ENCODE data around the gene SLC5A11. TPM values are rescaled to one million over a fixed set of nuclear protein-coding genes. Genes with fewer than 3 reads are reported as not detected.

The SLC5A11 gene
- total RNA-seq (2014; rRNA removed) (0.51 TPM in 1 of 2 replicates, not detected in the other), Bru-seq, nascent RNA (percentile 5 among the genes with signal in this experiment), BruChase-seq, experiment 1, labeled RNA remaining after a 6-hour chase (percentile 29 among the genes with signal in this experiment), BruChase-seq, experiment 2, labeled RNA remaining after a 2-hour chase (percentile 27 among the genes with signal in this experiment)
- long read RNA-seq, partial matches to known transcripts, result 0 of 1 reads
- long read RNA-seq, other reads (novel, unspliced or antisense), result 1 of 1 reads

- Histone ChIP-seq H3K27me3 (ENCODE audit: low read length) (no peaks in the 10 kb centered on the region), H3K79me2 (ENCODE audit: low read length) (no peaks in the 10 kb centered on the region), H2AFZ (ENCODE audit: low read length) (no peak within 1 kb of the TSS), H3K4me3 (ENCODE audit: low read length) (no peak within 1 kb of the TSS), H3K9ac (ENCODE audit: low read length) (no peak within 1 kb of the TSS), H3K27ac (ENCODE audit: low read length) (peak within 1 kb of the TSS; percentile 84), H3K36me3 (ENCODE audit: low read depth, low read length) (no peaks in the 10 kb centered on the region), H3K4me1 (ENCODE audit: insufficient read depth, low read length) (peaks cover 47% of the 10 kb centered on the region), H3K4me2 (ENCODE audit: low read length) (no peak within 1 kb of the TSS), H3F3A (ENCODE audit: low read length, unreplicated experiment) (no peaks in the 10 kb centered on the region), H4K20me1 (ENCODE audit: low read length) (no peaks in the 10 kb centered on the region), H3K9me3 (ENCODE audit: low read length) (no peaks in the 10 kb centered on the region), H3K9me2 (replicated peaks; ENCODE audit: low read length) (no peaks in the 10 kb centered on the region)
- CTCF ChIA-PET, result no interaction called here
- POLR2A ChIA-PET (ENCODE audit: unreplicated experiment), result no interaction called here
- no peak for ATAC-seq
- no TSS peak for BruUV-seq (replicated peaks)
- TF ChIP-seq CTCF (conservative IDR thresholded peaks at IDR 0.05; ENCODE audit: low read depth, low read length) (no peak), EZH2phosphoT487 (IDR thresholded peaks at IDR 0.05; ENCODE audit: borderline replicate concordance, low read length) (no peak), EZH2 (IDR thresholded peaks at IDR 0.05; ENCODE audit: low read length, unreplicated experiment) (no peak)
- no peak for DNase-seq
- intact Hi-C loops (cut with micrococcal nuclease), result loop anchor here (10.0 kb wide), 1 partner anchor 199 kb away; no protein-coding TSS in a partner anchor
These were observed at the start of gene SLC5A11 for GRCh38 chr16:24845726-24846547. Gene SLC5A11, plus strand, starts transcription at chr16:24845963. Its CDS starts 12,681 bp downstream, at chr16:24858644.

- H3K79me2 ChIP-seq (ENCODE audit: low read length), result no peaks in the 10 kb centered on the region
- no peak overlapping the region for H2AFZ ChIP-seq (ENCODE audit: low read length)
- BruUV-seq (replicated peaks), result no TSS peak
- no peaks in the 10 kb centered on the region for H3K9me2 ChIP-seq (replicated peaks; ENCODE audit: low read length)
- no peaks in the 10 kb centered on the region for H3K4me1 ChIP-seq (ENCODE audit: insufficient read depth, low read length)
- ATAC-seq (no peak), DNase-seq (peak; percentile 13)
- no peak for TF ChIP-seq EZH2 (IDR thresholded peaks at IDR 0.05; ENCODE audit: low read length, unreplicated experiment)
- no peak for TF ChIP-seq EZH2phosphoT487 (IDR thresholded peaks at IDR 0.05; ENCODE audit: borderline replicate concordance, low read length)
- TF ChIP-seq CTCF (conservative IDR thresholded peaks at IDR 0.05; ENCODE audit: low read depth, low read length), result peak; percentile 45
- H3K27me3 ChIP-seq (ENCODE audit: low read length), result no peaks in the 10 kb centered on the region
- H3K4me2 ChIP-seq (ENCODE audit: low read length), result no peak overlapping the region
- H3K9ac ChIP-seq (ENCODE audit: low read length), result no peak overlapping the region
- CTCF ChIA-PET, result interaction anchor here (0.5 kb wide), 1 partner anchor 39 kb away, joined by 3 read pairs; no protein-coding TSS in a partner anchor
- intact Hi-C loops (cut with micrococcal nuclease), result loop anchor here (5.0 kb wide), 1 partner anchor 218 kb away; no protein-coding TSS in a partner anchor
- POLR2A ChIA-PET (ENCODE audit: unreplicated experiment), result no interaction called here
- H3K9me3 ChIP-seq (ENCODE audit: low read length), result no peaks in the 10 kb centered on the region
- no peak overlapping the region for H3K27ac ChIP-seq (ENCODE audit: low read length)
- no peak overlapping the region for H3K4me3 ChIP-seq (ENCODE audit: low read length)
- no peaks in the 10 kb centered on the region for H3F3A ChIP-seq (ENCODE audit: low read length, unreplicated experiment)
- H3K36me3 ChIP-seq (ENCODE audit: low read depth, low read length), result peaks cover 44% of the 10 kb centered on the region
- H4K20me1 ChIP-seq (ENCODE audit: low read length), result no peaks in the 10 kb centered on the region
These were observed 45.2 kb upstream of the SLC5A11 start for GRCh38 chr16:24800586-24800985.
